ACHN (cell line): ENCODE data around the gene TMEM86B.
"Not testable (repeated sequence)": the region's sequence is repeated elsewhere in the genome, so short reads cannot be mapped to it uniquely, and the experiment has no call there.

ENCODE experiments used
- DNase-seq: peaks from one replicate; pipeline ENCODE4 v3.0.0-alpha.2; 2015
- in situ Hi-C: cut with HindIII; loops from 2 replicates; pipeline ENCODE4 v1.10.0; 2017; ENCODE audit warnings: low sequenced_read_pairs, low pct_ligation_motif_present, low pct_unique_long_range_greater_than_20kb

Gene TMEM86B

DNA sequence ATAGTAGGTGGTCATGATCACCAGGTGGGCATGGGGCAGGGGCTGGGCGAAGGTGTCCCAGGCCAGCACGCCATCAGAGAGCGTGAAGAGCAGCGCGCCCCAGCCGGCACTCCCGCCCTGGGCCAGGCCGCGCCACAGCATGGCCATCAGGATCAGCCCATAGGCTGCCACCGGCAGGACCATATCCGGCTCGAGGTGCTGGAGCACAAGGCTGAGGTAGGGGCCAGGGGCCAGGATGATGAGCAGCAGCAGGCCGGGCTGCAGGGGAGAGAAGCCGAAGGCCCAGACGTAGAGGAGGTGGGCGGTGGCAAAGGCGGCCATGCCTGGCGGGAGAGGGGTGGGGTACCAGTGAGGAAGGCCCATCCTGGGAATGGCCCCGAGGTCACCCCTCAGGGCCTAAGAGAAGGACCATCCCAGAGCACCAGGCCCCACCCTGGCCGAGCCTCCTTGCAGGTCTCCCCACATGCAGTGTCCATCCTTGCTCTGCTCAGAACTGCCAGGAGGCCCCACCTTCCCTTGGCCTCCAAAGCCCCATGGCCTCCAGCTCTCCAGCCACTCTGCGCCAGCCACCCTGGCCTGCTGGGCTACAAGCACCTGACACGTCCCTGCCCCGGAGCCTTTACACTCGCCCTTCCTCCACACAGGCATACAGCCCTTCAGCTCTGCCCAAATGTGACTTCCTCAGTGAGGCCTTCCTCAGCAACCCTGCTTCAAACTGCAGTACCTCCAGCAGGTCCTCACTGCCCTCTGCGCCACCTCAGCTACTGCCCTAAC, 1.1 kb downstream of the TMEM86B start:
- DNase-seq, result no peak
- in situ Hi-C loops, result no loop called here

DNA sequence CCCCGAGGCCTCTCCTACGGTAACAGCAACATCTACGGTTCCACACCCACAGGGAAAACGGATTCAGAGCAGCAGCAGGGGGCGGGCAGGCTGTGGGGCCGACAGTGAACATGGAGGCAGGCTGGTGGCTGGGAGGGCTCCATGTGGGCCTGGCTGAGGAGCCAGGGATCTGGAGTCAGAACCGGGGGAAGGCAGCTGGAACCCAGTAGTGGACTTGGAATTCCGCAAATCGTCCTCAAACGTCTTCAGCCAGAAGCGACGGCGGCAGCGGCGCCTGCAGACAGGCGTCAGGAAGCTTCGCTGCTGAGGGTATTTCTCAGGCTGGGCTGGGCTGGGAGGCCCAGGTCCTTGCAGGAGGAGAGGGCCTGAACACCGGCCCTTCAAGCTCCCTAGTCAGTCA, 1.8 kb downstream of the TMEM86B start:
- DNase-seq, result no peak
- in situ Hi-C loops, result no loop called here

DNA sequence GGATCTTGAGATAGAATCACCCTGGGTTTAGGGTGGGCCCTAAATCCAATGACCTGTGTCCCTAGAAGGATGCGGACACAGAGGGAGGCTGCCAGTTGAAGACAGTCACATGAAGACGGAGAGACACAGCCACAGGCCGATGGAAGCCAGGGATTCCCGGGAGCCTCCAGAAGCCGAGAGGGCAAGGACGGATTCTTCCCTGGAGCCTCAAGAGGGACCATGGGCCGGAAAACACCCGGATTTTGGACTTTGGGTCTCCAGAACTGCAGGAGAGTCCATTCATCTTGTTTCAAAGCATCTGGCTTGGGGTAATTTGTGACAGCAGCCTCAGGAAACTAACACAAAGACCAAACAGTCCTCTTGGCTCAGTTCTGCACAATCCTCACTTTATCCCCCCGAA, 2.3 kb downstream of the TMEM86B start:
- in situ Hi-C loops, result no loop called here
- no peak for DNase-seq

DNA sequence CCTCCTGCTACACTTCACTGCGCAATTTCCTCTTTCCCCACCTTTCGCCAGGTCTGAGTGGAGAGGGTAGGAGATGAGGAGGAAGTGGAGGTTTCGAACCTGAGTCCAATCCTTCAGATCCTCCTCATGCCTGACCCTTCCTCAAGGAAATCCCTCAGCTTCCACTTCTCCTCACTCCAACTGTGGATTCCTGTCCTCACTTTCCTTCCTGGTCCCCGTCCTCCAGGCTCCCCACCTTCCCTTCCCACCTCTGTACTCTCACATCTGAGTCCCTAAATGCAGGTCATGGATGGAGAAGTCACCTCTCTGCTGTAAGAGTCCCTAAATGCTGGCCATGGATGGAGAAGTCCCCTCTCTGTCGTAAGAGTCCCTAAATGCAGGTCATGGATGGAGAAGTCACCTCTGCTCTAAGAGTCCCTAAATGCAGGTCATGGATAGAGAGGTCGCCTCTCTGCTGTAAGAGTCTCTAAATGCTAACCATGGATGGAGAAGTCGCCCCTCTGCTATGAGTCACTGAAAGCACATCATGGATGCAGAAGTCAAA, 3.1 kb downstream of the TMEM86B start:
- in situ Hi-C loops, result no loop called here
- no peak for DNase-seq

DNA sequence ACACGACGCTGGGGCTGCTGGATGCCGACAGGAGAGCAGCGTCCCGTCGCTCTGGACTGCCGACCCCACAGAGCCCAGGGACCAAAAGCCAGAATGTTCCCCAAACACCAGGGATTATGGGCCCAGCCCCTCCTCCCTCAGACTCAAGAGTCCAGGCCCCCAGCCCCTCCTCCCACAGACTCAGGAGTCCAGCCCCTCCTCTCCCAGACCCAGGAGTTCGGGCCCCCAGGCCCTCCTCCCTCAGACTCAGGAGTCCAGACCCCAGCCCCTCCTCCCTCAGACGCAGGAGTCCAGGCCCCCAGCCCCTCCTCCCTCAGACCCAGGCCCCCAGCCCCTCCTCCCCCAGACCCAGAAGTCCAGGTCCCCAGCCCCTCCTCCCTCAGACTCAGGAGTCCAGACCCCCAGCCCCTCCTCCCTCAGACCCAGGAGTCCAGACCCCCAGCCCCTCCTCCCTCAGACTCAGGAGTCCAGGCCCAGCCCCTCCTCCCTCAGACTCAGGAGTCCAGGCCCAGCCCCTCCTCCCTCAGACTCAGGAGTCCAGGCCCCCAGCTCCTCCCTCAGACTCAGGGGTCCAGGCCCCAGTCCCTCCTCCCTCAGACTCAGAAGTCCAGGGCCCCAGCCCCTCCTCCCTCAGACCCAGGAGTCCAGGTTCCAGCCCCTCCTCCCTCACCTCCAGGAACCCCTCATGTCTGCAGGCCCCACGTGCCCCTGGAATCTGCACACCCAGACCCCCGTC, 3.7 kb downstream of the TMEM86B start:
- in situ Hi-C loops, DNase-seq: not testable (repeated sequence)

DNA sequence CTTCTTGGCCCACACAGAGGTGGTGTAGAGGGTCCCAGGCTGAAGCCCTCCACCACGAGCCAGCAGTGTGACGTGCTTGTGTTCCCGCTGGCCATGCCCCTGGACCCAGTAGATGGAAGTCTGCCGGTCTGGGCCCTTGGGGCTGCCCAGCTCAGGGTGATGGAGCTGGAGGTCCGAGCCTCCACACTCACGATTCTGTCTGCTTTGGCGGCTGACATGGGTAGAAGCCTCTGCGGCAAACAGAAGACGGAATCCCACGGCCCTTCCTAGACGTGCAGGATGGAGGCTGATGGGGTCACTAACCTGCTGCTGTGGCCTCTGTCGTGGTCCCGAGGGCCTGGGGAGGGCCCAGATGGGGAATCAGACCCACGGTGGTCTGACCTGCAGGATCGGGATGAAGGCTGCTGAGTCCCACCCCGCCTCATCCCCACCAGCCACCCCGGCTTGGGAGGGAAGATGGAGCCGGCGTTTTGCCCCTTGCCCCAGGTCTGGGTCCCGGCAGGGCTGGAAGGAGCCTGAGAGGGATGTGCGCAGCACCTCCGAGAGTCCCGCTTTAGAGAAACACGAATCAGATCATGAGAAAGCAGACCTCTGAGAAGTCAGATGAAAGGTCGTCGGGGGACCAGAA, 4.4 kb downstream of the TMEM86B start:
- in situ Hi-C loops, result no loop called here
- no peak for DNase-seq

DNA sequence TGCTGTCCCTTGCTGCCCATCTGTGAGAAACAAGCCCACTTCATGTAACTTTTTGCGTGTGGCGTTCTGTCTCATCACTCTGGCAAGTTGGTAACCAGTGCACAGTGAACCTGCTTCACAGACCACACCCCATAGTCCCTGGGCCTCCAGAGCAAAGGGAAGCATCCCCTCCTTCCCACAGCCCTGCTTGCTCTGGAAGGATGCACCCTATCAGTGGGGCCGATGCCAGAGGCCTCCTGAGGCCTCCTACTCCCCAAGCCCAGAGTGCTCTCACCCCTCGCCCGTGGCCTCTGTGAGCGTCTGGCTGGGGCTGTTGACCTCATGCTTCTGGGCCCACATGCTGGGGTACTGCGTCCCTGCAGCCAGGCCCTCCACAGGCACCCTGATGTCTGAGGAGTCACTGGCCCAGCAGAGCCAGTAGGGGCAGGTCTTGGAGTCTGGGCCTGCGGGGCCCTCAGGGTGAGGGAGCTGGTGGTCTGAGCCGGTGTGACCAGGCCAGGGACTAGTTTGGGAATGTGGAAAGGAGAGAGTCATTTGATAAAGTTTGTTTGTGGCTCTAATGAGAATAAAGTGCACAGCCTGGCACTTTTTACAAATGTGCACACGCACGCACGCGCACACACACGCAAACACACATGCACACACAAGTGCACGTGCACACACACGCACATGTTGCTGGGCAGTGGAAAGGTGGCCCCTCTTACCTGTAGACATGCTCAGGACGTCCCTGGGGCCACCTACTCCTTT, 5.1 kb downstream of the TMEM86B start:
- in situ Hi-C loops, result no loop called here
- no peak for DNase-seq

DNA sequence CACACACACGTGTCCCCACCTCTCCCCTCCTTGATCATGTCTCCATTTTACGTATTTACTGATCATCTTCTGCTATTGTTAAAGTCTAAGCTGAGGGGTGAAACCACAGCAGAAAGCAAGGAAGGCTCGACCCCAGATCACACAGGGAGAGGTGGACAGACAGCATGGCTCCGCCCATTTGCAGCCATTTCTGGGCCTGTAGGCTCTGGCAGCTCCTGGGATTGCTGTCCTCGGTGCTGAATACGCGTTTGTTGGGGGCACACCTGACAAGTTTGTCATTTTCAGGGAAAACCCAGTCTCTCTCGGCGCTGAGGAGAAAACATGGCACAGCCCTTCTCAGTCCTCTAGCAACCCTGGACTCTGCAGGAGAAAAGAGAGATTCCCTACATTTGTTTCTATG, 8.0 kb downstream of the TMEM86B start:
- in situ Hi-C loops, result no loop called here

DNA sequence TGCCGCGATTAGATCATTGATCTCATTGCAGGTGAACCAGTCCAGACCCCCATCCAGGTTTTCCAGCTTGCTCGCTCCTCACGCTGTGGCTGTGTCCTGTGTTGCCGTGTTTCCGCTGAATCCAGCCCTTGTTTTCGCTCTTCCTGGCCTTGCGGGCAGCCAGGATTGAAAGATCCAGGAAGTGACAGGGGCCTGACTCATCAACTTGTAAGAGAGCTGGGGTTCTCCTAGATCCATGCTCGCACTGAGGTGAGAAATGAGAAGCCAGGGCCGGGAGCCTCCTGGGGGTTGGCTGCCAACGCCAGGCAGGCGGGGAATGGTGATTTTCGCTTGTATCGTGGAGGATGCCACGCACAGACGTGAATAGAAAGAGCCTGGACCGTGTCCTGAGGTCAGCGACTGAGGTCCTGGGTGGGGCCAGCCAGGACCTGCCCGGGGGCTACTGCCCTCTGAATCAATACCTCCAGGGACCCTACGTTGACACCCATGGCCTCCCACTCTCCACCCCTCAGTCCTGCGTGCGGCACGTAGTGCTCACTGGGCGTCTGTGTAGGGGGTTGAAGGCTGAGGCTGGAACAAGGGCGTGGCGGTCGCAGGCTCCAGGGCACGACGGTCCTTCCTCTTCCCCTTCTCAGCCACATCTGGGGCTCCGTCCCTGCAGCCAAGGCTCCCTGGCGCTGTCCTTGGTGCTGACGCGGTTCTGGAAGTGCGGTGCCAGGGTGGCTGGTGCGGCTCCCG, 11.9 kb downstream of the TMEM86B start:
- in situ Hi-C loops, result no loop called here
- DNase-seq, result peak; percentile 98

More for the DNA sequence above, 8.0 kb downstream of the TMEM86B start:
- peak; percentile 15 for DNase-seq

DNA sequence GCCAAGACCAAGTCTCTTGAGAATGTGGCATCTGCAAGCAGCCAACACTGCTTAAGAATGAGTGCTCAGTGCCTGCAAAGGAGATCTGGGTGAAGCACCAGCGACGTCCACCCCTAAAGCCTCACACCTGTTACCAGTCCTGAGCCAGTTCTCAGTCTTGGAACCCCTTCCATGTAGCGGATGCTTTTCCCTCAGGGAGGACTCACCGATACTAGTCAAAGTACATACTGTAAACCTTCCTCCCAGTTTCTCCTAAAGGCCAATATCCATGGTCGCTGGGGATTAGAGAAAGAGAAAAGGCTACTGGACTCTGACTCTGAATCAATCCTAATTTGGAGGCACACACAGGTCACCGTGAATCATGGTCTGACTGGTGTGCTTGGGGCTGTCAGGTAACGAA, 15.0 kb downstream of the TMEM86B start:
- in situ Hi-C loops, result no loop called here
- DNase-seq, result no peak

DNA sequence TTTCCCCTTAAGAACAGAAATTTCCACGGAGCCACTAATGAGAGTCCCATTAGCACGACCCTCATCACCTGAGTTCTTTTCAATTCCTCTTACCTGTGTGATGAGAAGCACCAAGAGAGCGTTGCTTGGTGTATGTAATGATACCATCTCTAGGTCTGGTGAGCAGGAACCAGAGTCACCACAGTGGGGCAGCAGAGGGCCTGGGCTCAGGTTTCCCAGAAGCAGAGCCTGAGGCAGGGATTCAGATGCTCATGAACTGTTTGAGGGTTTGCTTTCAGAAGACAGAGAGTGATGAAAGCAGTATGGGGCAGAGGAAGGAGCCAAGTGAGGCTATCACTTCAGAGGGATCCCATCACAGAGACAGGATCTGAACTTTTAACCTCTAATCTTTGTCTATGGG, 16.1 kb downstream of the TMEM86B start:
- in situ Hi-C loops, result no loop called here
- peak; percentile 68 for DNase-seq

DNA sequence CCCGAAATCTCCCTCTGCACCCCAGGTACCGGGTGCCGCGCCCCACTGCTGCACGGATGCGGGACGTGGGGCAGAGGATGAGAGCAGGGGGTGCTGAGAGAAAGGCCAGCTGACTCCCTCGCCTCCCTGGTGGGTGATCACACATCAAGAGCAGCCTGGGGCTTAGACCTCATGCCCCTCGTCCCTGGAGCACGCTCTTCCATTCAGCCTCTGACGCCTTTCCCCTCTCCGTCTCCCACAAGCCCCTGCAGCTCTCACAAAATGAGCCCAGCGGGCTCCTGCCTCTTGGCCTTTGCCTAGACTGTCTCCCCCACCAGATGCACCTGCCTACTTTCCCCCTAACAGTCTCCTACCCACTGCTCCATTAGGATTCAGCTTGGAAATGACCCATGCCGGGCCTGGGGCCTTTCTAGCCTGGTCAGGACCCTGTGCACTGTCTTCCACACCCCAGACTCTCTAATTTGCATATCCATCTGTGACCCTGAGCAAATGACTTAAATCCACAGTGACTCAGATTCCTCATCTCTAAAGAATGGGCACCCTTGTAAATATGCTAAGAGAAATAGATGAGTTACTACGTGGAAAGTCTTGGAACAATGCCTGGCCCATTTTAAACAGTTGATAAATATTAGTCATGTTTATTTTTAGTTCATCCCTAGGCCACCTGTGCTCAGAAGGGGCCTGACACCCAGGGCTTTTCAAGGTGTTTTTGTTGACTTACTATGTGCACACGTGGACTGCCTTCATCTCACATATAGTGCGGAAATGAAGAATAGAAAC, 18.7 kb downstream of the TMEM86B start:
- in situ Hi-C loops, result no loop called here

DNA sequence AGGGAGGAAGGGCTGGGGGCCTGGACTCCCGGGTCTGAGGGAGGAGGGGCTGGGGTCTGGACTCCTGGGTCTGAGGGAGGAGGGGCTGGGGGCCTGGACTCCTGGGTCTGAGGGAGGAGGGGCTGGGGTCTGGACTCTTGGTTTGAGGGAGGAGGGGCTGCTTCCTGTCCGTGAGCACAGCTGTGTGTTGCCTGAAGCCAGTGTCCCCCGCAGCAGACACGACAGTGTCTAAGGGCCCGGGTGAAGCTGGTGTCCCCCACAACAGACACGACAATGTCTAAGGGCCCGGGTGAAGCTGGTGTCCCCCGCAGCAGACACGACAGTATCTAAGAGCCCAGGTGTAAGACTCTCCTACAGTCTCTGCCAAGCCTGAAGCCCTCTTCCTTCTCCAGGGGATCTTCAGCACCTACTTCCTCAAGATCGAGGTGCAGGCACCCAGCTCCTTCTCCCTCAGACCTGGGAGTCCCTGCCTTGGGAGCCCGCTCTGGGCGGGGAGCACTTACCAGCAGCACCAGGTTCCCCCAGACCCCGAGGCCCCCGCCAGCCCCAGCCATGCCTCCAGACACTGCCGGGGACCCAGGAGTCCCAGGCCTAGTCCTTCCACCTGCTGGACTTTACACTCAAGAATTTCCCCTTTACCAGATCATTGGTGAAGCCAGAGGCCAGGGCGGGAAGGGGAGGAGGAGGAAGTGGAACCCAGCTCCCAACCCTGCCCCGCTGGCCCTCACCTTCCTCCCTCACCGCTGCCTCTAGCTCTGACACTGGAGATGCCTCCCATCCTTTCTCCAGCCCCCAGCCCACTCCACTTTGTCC, 19.5 kb downstream of the TMEM86B start, which contains the start of gene PTPRH:
Gene PTPRH, minus strand, starts transcription at position 622 of the 813 bp plus-strand sequence. Its CDS starts 68 bp downstream, at position 554.
- no peak for DNase-seq
- in situ Hi-C loops, result no loop called here

More for the DNA sequence above, 18.7 kb downstream of the TMEM86B start:
- peak; percentile 84 for DNase-seq

DNA sequence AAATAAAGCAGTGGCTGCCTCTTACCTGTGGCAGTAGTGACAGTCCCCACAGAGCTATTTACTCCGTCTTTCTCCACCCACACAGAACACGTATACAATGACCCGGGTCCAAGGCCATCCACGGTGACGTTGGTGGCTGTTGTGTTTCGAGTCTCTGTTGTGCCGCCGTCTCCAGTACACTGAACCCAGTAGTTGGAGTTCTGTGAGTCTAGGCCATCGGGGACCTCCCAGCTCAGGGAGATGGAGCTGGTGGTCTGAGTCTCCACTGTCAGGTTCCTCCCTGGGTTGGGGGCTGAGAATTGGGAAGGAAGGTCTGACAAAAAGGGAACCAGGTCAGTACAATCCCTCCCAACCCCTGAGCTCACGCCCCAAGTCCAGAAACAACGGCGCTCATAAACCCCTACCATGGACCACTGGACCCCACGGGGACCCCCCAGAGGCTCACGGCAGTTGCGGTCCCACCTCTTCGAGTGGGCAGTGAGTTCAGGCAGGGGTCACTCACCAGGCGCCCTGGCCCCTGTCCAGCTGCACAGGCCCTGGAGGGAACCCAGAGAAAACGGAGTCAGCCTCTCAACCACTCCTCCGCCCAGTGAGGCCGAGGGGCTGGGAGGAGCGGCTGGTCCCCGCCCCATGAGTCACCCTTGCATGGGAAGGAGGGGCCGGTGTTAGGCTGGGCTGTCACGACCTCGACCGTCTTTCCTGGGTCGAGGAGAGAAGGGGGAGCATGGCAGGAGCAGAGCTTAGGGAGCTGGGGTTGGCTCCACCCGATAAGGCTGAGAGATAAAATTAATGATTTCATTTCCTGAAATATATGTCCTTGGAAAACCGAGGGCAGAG, 21.7 kb downstream of the TMEM86B start:
- in situ Hi-C loops, result no loop called here
- peak; percentile 84 for DNase-seq

DNA sequence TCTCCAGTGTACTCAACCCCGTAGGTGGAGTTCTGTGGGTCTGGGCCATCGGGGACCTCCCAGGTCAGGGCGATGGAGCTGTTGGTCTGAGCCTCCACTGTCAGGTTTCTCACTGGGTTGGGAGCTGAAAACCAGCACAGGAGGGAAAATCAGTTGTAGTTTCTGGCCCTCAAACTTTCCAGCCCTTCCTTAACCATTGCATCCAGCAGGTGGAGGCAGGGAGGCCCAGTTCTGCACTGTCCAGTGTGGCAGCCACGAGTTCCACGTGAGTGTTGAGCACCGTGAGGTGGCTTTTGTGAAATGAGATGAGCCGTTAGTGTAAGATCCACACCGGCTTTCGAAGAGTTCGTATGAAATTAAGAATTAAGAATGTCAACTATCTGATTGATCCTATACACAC, 26.4 kb downstream of the TMEM86B start:
- in situ Hi-C loops, result not testable (repeated sequence)

More for the DNA sequence above, 26.4 kb downstream of the TMEM86B start:
- not testable (repeated sequence) for DNase-seq
